ENCODE data around the gene OR14I1.

GRCh38 chr1:248740876-248741275 lies 38.3 kb upstream of the OR14I1 start:
- no peak for TF ChIP-seq CTCF (IDR thresholded peaks at IDR 0.05)
- no peak for TF ChIP-seq POLR2A (IDR thresholded peaks at IDR 0.05)
